ENCODE measurements around the gene OSBPL2.

OSBPL2 gene

DNA sequence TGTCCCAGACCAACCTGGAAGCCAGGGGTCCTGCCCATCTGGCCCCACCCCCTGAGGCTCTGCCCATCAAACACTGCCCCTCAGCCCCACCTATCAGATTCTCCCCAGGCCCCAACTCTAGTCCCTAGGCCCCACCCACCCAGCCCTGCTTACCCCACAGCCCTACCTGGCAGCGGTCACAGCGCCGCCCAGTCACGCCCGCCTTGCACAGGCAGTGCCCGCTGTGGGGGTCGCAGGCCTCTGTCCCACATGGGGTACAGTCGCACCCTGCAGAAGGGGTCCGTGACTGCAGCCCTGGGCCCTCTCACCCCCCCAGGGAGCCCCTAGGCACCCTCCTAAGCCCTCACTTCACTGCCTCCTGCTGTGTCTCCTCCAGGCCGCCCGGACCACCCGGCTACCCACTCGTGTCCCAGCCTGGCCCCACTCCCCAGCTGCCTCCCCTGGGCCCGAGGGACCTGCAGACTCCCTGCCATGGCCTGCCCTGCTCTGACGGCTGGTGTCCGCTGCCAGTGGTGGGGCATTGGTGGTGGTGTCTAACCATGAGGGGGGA is 84.2 kb downstream of the OSBPL2 start:
- no peak overlapping the region for H3K9ac ChIP-seq (ENCODE audit: low read length in 5 of 5)
- no peak overlapping the region for H3K4me3 ChIP-seq (ENCODE audit: low read depth in 1 of 5, low read length in 5 of 5)
- H3K27ac ChIP-seq (ENCODE audit: low read depth, low read length) = no peak overlapping the region
- H3K9me3 ChIP-seq (ENCODE audit: control insufficient read depth in 5 of 5, low read length in 5 of 5) = no peaks in the 10 kb centered on the region
- H3K4me1 ChIP-seq (ENCODE audit: control insufficient read depth in 5 of 5, insufficient read depth in 5 of 5, low read length in 5 of 5) = peaks cover 0 to 9% (median 5%) of the 10 kb centered on the region in 5 donors
- no peaks in the 10 kb centered on the region for H3K27me3 ChIP-seq (ENCODE audit: control insufficient read depth in 5 of 5, insufficient read depth in 4 of 5, low read length in 5 of 5)
- peaks cover 0 to 71% (median 55%) of the 10 kb centered on the region in 5 donors for H3K36me3 ChIP-seq (ENCODE audit: control insufficient read depth in 5 of 5, insufficient read depth in 5 of 5, low read length in 5 of 5)

DNA sequence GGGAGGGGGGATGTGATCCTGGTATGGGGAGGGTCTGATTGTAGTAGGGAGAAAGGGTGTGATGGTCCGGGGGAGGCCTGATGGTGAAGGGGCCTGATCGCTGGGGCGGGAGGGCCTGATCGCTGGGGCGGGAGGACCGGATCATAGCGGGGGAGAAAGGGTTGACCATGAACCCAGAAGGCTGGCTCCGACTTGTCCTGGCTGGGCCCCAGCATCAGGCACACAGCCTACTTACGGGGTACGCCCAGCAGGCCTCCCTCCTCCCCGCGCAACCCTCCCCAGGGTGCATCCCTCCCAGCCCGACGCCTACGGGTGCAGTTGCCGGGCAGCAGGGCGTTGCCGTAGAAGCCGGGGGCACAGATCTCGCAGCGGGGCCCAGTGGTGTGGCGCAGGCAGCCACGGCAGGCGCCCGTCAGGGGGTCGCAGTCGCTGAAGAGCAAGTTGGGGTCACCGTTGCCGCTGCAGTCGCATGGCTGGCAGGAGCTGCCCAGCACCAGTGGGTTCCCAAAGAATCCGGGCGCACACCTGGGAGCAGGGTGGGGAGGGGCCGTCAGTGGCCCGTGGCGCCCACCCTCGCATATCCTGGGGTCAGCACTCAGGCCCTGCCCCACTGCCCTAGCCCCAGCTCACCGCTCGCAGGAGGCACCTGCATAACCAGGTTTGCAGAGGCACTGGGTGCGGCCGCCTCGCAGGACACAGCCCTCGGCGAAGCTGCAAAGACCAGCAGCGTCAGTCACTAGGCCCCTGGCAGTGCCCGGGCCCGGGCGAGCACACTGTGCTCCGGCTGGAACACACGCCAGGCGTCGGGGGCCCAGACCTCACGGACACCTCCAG is 85.0 kb downstream of the OSBPL2 start:
- no peak overlapping the region for H3K4me3 ChIP-seq (ENCODE audit: low read depth in 1 of 5, low read length in 5 of 5)
- H3K9me3 ChIP-seq (ENCODE audit: control insufficient read depth in 5 of 5, low read length in 5 of 5) = no peaks in the 10 kb centered on the region
- peaks cover 0 to 77% (median 61%) of the 10 kb centered on the region in 5 donors for H3K36me3 ChIP-seq (ENCODE audit: control insufficient read depth in 5 of 5, insufficient read depth in 5 of 5, low read length in 5 of 5)
- H3K9ac ChIP-seq (ENCODE audit: low read length in 5 of 5) = no peak overlapping the region
- no peak overlapping the region for H3K27ac ChIP-seq (ENCODE audit: low read depth, low read length)
- no peaks in the 10 kb centered on the region for H3K27me3 ChIP-seq (ENCODE audit: control insufficient read depth in 5 of 5, insufficient read depth in 4 of 5, low read length in 5 of 5)
- H3K4me1 ChIP-seq (ENCODE audit: control insufficient read depth in 5 of 5, insufficient read depth in 5 of 5, low read length in 5 of 5) = peaks cover 0 to 9% (median 5%) of the 10 kb centered on the region in 5 donors

DNA sequence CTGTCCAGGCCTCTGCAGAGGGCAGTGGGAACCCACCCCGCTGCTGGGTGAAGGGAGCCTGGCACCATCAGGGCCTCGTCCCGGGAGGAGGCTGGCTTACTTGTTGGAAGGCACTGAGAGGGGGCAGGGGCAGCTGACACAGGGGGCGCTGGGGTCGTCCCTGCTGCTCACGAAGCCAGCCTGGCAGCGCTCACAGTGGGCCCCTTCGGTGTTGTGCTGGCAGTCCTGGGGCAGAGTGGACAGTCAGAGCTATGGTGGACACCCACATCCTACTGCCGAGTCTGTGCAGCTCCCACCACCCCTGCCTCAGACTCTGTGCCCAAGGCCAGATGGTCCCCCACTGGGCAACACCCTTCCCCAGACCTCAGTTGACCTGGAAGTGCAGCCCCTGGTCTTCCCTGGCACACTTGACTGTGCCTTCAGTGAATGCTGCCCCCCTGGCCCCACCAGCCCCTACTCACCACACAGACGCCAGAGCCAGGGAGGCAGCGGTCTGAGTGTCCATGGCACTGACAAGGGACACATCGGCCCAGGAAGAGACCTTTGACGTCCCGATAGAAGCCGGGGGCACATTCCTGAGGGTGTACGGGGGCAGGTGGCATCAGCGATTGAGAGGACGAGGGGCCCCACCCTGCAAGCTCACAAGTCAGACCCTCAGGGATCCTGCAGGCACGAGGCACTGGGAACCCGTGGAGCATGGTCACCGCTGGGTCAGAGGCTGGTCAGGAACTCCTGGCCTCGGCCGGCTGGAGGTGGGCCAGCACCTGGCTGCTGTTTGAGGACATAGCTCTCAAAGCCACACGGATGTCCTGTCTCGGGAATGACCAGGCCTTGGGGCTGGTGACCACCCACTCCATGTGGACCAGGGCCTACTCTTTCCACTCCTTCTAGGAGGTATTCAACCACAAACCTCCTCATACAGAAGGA is 85.9 kb downstream of the OSBPL2 start:
- H3K9me3 ChIP-seq (ENCODE audit: control insufficient read depth in 5 of 5, low read length in 5 of 5) = no peaks in the 10 kb centered on the region
- no peak overlapping the region for H3K4me3 ChIP-seq (ENCODE audit: low read depth in 1 of 5, low read length in 5 of 5)
- no peak overlapping the region for H3K27ac ChIP-seq (ENCODE audit: low read depth, low read length)
- peaks cover 0 to 77% (median 68%) of the 10 kb centered on the region in 5 donors for H3K36me3 ChIP-seq (ENCODE audit: control insufficient read depth in 5 of 5, insufficient read depth in 5 of 5, low read length in 5 of 5)
- H3K27me3 ChIP-seq (ENCODE audit: control insufficient read depth in 5 of 5, insufficient read depth in 4 of 5, low read length in 5 of 5) = no peaks in the 10 kb centered on the region
- H3K9ac ChIP-seq (ENCODE audit: low read length in 5 of 5) = no peak overlapping the region
- peaks cover 0 to 3% (median under 1%) of the 10 kb centered on the region in 5 donors for H3K4me1 ChIP-seq (ENCODE audit: control insufficient read depth in 5 of 5, insufficient read depth in 5 of 5, low read length in 5 of 5)

DNA sequence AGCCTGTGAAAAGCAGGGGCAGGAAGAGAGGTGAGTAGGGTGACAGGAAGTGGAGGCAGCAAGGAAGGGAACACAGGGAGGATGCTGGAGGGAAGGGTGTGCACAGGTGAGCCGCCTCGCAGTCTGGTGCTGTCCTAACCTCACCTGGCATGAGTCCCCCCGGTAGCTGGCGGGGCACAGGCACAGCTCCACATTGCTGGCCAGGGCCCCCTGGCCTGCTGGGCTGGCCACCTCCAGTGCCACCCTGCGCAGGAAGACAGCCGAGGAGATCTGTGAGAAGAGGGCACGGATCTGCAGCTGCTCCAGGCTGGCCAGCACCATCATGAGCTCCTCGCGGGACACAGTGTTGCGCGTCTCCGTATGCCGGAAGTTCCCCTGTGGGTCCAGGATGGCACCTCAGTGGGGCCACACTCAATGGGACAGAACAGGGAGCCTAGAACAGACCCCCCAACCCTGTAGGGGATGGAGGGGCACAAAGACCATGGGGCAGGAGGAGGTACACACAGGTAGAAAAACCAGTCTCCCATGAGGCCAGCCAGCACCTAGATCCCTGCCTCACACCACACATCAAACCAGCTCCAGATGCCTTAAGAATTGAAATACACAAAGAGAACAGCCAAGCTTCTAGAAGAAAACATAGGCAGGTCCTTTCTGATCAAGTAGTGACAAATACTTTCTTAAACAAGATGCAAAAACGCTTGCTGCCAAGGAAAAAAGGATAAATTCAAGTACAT is 87.0 kb downstream of the OSBPL2 start:
- Histone ChIP-seq H3K9me3 (ENCODE audit: control insufficient read depth in 5 of 5, low read length in 5 of 5) (no peaks in the 10 kb centered on the region), H3K27me3 (ENCODE audit: control insufficient read depth in 5 of 5, insufficient read depth in 4 of 5, low read length in 5 of 5) (no peaks in the 10 kb centered on the region), H3K4me3 (ENCODE audit: low read depth in 1 of 5, low read length in 5 of 5) (no peak overlapping the region), H3K4me1 (ENCODE audit: control insufficient read depth in 5 of 5, insufficient read depth in 5 of 5, low read length in 5 of 5) (no peaks in the 10 kb centered on the region), H3K27ac (ENCODE audit: low read depth, low read length) (no peak overlapping the region), H3K36me3 (ENCODE audit: control insufficient read depth in 5 of 5, insufficient read depth in 5 of 5, low read length in 5 of 5) (peaks cover 0 to 85% (median 72%) of the 10 kb centered on the region in 5 donors), H3K9ac (ENCODE audit: low read length in 5 of 5) (no peak overlapping the region)

DNA sequence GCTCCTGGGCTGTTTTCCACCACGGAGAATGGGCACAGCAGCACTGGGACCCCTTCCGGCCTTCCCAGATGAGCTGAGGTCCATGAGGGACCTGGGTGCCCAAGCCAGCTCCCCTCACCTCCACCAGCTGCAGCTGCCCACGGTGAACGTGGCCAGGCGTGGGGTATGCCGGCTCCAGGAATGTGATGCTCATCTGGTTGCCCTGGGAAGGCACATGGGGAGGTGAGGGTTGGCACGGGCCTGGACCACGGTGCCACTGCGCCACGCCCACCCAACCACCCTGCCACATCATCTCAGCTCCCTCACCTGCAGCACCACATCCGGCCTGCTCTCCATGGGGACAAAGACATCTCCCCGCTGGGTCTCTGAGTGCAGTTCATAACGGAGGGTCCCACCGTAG is 88.2 kb downstream of the OSBPL2 start:
- H3K36me3 ChIP-seq (ENCODE audit: control insufficient read depth in 5 of 5, insufficient read depth in 5 of 5, low read length in 5 of 5) = peaks cover 0 to 90% (median 76%) of the 10 kb centered on the region in 5 donors
- H3K9ac ChIP-seq (ENCODE audit: low read length in 5 of 5) = no peak overlapping the region
- H3K9me3 ChIP-seq (ENCODE audit: control insufficient read depth in 5 of 5, low read length in 5 of 5) = no peaks in the 10 kb centered on the region
- no peak overlapping the region for H3K4me3 ChIP-seq (ENCODE audit: low read depth in 1 of 5, low read length in 5 of 5)
- no peaks in the 10 kb centered on the region for H3K4me1 ChIP-seq (ENCODE audit: control insufficient read depth in 5 of 5, insufficient read depth in 5 of 5, low read length in 5 of 5)
- no peaks in the 10 kb centered on the region for H3K27me3 ChIP-seq (ENCODE audit: control insufficient read depth in 5 of 5, insufficient read depth in 4 of 5, low read length in 5 of 5)
- H3K27ac ChIP-seq (ENCODE audit: low read depth, low read length) = no peak overlapping the region

DNA sequence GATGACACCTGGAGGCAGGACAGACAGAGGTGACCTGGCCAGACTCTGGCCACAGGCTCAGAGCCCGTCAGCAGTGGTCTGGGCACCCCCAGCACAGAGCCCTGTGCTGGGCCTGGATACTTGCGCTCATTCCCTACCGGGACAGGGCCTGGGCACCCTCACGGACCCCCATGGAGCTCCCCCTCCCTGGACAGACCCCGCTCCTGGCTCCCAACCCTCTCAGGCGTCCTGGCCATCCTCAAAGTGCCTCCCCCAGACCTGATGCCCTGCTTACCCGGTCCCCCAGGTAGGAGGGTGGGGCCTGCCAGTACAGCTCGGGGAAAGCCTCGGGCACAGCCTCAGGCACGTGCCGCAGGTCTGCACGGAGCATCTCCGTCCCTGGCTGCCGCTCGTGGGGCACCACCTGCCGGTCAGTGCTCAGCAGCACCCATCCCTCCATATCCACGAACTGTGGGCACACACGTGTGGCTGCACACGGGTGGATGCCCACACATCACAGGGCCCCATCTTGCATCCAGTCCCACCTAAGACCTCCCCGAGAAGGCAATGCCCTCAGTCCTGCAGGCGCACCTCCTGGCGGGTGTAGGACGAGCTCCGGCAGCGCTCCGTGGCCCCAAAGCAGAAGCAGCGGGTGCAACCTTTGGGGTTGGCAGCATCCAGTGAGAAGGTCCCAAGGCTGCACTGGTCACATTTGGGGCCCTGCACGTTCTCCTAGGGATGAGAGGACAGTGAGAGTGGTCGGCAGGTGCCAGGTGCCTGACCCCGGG is 88.8 kb downstream of the OSBPL2 start:
- Histone ChIP-seq H3K4me1 (ENCODE audit: control insufficient read depth in 5 of 5, insufficient read depth in 5 of 5, low read length in 5 of 5) (no peaks in the 10 kb centered on the region), H3K27me3 (ENCODE audit: control insufficient read depth in 5 of 5, insufficient read depth in 4 of 5, low read length in 5 of 5) (no peaks in the 10 kb centered on the region), H3K9ac (ENCODE audit: low read length in 5 of 5) (no peak overlapping the region), H3K36me3 (ENCODE audit: control insufficient read depth in 5 of 5, insufficient read depth in 5 of 5, low read length in 5 of 5) (peaks cover 0 to 91% (median 77%) of the 10 kb centered on the region in 5 donors), H3K27ac (ENCODE audit: low read depth, low read length) (no peak overlapping the region), H3K4me3 (ENCODE audit: low read depth in 1 of 5, low read length in 5 of 5) (no peak overlapping the region), H3K9me3 (ENCODE audit: control insufficient read depth in 5 of 5, low read length in 5 of 5) (no peaks in the 10 kb centered on the region)

DNA sequence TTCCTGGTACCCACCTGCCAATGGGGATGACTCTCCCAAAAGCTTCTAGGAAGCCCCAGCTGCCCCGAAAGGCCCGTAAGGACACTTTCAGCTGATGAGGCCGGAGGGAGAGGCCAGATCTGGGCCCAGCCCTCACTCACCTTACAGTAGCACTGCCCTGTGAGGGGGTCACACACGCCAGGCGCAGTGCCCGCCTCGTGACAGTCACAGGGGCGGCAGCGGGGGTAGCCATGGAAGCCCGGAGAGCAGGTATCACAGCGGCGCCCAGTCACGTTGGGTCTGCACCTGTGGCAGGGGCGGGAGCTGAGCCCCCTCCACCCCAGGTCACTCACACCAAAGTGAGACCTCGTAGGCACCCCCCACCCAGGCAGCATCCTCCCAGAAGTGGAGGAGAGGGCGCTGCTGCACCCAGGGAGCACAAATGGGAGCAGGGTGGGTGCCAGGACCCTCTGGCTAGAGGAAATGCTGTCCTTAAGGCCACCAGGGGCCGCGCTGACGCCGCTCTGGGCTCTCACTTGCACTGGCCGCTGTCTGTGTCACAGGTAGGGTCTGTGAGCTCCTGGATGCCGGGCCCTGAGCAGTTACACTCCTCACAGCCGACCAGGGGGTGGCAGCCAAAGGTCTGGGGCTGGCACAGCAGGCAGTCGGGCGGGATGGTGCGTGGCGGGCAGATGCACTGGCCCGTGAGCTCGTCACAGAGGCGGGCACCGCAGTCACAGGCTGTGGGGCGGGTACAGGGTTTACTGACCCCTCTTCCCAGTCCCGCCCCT is 89.6 kb downstream of the OSBPL2 start:
- Histone ChIP-seq H3K9ac (ENCODE audit: low read length in 5 of 5) (no peak overlapping the region), H3K36me3 (ENCODE audit: control insufficient read depth in 5 of 5, insufficient read depth in 5 of 5, low read length in 5 of 5) (peaks cover 0 to 94% (median 84%) of the 10 kb centered on the region in 5 donors), H3K4me1 (ENCODE audit: control insufficient read depth in 5 of 5, insufficient read depth in 5 of 5, low read length in 5 of 5) (no peaks in the 10 kb centered on the region), H3K4me3 (ENCODE audit: low read depth in 1 of 5, low read length in 5 of 5) (no peak overlapping the region), H3K27ac (ENCODE audit: low read depth, low read length) (no peak overlapping the region), H3K9me3 (ENCODE audit: control insufficient read depth in 5 of 5, low read length in 5 of 5) (no peaks in the 10 kb centered on the region), H3K27me3 (ENCODE audit: control insufficient read depth in 5 of 5, insufficient read depth in 4 of 5, low read length in 5 of 5) (no peaks in the 10 kb centered on the region)

DNA sequence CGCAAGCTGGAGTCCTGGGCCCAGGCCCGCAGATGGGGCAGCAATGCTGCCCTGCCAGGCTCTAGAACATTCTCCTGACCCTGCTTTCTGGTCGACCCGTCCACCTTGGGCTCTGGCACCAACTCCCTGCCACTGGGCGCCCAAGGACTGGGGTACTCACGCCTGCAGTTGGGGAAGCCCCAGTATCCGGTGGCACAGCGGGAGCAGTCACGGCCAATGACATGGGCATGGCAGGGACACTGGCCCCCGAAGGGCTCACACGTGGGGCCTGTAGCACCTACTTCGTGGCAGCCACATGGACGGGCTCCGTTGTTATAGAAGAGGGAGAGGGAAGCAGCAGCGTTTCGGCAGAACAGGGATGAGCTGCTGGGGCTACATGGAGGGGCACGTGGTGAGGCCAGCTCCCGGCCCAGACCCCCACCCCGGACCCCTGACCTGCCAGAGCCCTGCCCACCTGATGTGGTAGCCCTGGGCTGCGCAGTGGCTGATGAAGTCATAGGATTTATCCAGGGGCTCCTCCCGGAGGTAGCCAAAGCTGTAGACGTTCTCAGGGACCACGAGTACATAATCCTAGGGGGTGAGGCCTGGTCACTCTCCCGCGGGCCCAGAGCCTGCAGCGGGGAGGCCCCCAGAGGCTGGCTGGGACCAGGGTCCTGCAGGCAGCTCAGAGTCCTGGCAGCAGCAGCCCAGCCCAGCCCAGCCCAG is 90.5 kb downstream of the OSBPL2 start:
- Histone ChIP-seq H3K36me3 (ENCODE audit: control insufficient read depth in 5 of 5, insufficient read depth in 5 of 5, low read length in 5 of 5) (peaks cover 0 to 94% (median 79%) of the 10 kb centered on the region in 5 donors), H3K4me3 (ENCODE audit: low read depth in 1 of 5, low read length in 5 of 5) (no peak overlapping the region), H3K27ac (ENCODE audit: low read depth, low read length) (no peak overlapping the region), H3K9ac (ENCODE audit: low read length in 5 of 5) (no peak overlapping the region), H3K27me3 (ENCODE audit: control insufficient read depth in 5 of 5, insufficient read depth in 4 of 5, low read length in 5 of 5) (no peaks in the 10 kb centered on the region), H3K9me3 (ENCODE audit: control insufficient read depth in 5 of 5, low read length in 5 of 5) (no peaks in the 10 kb centered on the region), H3K4me1 (ENCODE audit: control insufficient read depth in 5 of 5, insufficient read depth in 5 of 5, low read length in 5 of 5) (no peaks in the 10 kb centered on the region)

All from subcutaneous abdominal adipose tissue (tissue), 5 donors.